HG03354 (cell line): ENCODE measurements around the gene ANO9.
"Not testable (repeated sequence)": the region's sequence is repeated elsewhere in the genome, so short reads cannot be mapped to it uniquely, and the experiment has no call there.

Experiments
- ATAC-seq: cut with Tn5 transposase; IDR thresholded peaks from one replicate; pipeline ENCODE4 v1.9.1; 2021; ENCODE audit warnings: mild to moderate bottlenecking; ENCODE audit not compliant: unreplicated experiment, poor library complexity, severe bottlenecking

The ANO9 gene

GRCh38 chr11:472272-472671 is 30.5 kb upstream of the ANO9 start:
- no peak for ATAC-seq

GRCh38 chr11:471468-472145 is 29.8 kb upstream of the ANO9 start:
- no peak for ATAC-seq

- no peak for ATAC-seq
Measured at GRCh38 chr11:469684-470560, 28.1 kb upstream of the ANO9 start.

GRCh38 chr11:469026-469683 is 27.3 kb upstream of the ANO9 start:
- not testable (repeated sequence) for ATAC-seq

GRCh38 chr11:468493-468892 is 26.7 kb upstream of the ANO9 start:
- ATAC-seq: no peak

- ATAC-seq: no peak
Measured at GRCh38 chr11:468036-468435, 26.2 kb upstream of the ANO9 start.

- no peak for ATAC-seq
Measured at GRCh38 chr11:465896-466530, 24.2 kb upstream of the ANO9 start.

- ATAC-seq: no peak
Measured at GRCh38 chr11:464316-464715, 22.5 kb upstream of the ANO9 start.

- no peak for ATAC-seq
Measured at GRCh38 chr11:462107-462890, 20.5 kb upstream of the ANO9 start.

- no peak for ATAC-seq
Measured at GRCh38 chr11:461626-462025, 19.8 kb upstream of the ANO9 start.

GRCh38 chr11:460331-461199 is 18.8 kb upstream of the ANO9 start:
- ATAC-seq: no peak

- no peak for ATAC-seq
Measured at GRCh38 chr11:459511-460220, 17.9 kb upstream of the ANO9 start.

- ATAC-seq: no peak
Measured at GRCh38 chr11:457111-457760, 15.4 kb upstream of the ANO9 start.

- ATAC-seq: no peak
Measured at GRCh38 chr11:456533-456932, 14.7 kb upstream of the ANO9 start.

GRCh38 chr11:455566-456147 is 13.8 kb upstream of the ANO9 start:
- ATAC-seq: no peak

- no peak for ATAC-seq
Measured at GRCh38 chr11:454801-455565, 13.2 kb upstream of the ANO9 start.
